GM15510 (cell line): ENCODE measurements around the gene RFESD.

ENCODE experiments used
- POLR2A ChIP-seq: IDR thresholded peaks from 3 replicates; pipeline ENCODE4 v1.6.1; 2011; ENCODE audit warnings: borderline replicate concordance; ENCODE audit not compliant: insufficient read length; ENCODE audit errors: extremely low read depth

RFESD gene

DNA sequence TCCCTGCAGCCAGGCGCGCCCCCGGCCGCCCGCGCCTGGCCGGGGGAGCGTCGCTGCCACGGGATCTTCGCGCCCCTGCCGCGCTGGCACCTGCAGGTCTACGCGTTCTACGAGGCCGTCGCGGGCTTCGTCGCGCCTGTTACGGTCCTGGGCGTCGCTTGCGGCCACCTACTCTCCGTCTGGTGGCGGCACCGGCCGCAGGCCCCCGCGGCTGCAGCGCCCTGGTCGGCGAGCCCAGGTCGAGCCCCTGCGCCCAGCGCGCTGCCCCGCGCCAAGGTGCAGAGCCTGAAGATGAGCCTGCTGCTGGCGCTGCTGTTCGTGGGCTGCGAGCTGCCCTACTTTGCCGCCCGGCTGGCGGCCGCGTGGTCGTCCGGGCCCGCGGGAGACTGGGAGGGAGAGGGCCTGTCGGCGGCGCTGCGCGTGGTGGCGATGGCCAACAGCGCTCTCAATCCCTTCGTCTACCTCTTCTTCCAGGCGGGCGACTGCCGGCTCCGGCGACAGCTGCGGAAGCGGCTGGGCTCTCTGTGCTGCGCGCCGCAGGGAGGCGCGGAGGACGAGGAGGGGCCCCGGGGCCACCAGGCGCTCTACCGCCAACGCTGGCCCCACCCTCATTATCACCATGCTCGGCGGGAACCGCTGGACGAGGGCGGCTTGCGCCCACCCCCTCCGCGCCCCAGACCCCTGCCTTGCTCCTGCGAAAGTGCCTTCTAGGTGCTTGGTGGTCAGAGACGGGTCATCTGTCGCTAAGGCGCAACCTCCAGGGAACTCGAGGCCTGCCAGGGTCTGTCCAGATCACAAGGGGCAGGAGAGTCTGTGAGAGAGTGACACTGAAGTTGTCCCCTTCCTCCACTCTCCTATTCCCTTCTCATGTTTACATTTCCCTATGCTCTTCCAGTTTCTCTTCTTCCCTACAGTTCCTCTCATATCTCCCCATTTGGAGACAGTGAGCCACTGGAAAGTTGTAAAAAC lies 25.4 kb upstream of the RFESD start:
- TF ChIP-seq POLR2A, result peak; percentile 18

DNA sequence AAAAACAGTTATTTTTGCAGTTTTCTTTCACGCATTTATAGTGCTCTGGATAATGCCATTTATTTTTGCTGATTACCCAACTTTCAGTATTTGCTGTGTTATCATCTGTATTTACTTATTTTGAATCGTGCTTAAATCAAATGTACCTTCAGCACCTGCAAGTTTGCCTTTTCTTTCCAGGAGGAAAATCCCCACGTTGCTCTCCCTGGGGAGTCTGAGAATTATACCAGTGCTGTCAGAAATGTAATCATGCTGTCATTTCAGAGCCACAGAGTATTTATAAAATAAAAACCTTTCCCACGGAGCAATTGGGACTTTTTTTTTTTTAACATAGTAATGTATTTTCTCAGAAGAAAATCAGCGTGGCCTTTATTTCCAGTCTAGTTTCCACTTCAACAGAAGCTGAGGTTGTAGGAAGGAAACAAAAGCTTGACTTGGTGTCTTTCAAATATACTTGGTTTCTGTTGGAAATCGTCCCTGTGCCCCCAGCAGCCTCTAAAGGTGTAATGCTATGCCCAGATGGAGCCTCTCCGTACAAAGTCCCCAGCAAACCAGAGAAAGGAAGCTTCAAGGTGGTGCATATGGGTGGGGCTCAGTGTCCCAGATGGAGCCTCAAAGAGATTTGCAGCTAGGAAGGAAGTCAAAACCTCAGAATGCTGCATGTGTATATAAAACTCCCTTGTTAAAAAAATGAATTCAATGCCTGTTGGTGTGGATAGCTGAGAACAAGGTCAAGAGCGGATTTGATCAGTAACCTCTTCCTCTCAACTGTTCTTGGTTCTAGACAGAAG lies 24.5 kb upstream of the RFESD start:
- no peak for TF ChIP-seq POLR2A

DNA sequence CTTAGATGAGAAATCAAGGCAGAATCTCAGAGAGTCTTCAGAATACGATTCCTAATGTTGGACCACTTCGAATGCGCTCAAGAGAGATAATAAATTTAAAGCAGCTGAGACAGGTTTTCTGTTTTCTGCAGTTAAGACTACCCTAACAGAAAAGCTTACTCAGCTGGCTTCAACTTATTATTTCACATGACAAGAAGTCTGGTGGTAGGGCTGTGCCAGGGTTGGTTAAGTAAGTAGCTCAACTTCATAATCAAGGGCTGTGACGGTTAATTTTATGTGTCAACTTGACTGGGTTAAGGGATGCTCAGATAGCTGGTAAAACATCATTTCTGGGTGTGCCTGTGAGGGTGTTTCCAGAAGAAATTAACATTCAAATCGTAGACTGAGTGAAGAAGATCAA lies 22.9 kb upstream of the RFESD start:
- no peak for TF ChIP-seq POLR2A

- TF ChIP-seq POLR2A, result no peak
Measured at GRCh38 chr5:95624368-95624767, 22.2 kb upstream of the RFESD start.

- TF ChIP-seq POLR2A, result no peak
Measured at GRCh38 chr5:95626701-95627100, 19.9 kb upstream of the RFESD start.

DNA sequence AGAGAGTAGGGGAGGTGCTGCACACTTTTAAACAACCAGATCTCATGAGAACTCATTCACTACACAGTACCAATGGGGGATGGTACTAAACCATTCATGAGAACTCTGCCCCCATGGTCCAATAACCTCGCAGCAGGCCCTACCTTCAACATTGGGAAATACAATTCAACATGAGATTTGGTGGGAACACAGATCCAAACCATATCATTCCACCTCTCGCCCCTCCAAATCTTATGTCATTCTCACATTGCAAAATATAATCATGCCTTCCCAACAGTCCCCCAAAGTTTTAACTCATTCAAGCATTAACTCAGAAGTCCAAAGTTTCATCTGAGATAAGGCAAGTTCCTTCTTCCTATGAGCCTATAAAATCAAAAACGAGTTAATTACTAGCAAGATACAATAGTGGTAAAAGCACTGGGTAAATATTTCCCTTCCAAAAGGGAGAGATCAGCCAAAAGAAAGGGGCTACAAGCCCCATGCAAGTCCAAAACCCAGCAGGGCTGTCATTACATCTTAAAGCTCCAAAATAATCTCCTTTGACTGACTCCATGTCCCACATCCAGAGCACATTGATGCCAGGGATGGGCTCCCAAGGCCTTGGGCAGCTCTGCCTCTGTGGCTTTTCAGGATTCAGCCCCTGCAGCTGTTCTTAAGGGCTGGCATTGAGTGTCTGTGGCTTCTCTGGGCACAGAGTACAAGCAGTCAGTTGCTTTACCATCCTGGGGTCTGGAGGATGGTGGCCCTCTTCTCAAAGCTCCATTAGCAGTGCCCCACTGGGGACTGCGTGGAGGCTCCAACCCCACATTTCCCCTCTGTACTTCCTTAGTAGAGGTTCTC lies 18.4 kb upstream of the RFESD start:
- no peak for TF ChIP-seq POLR2A

- TF ChIP-seq POLR2A, result no peak
Measured at GRCh38 chr5:95628933-95629332, 17.6 kb upstream of the RFESD start.

GRCh38 chr5:95630394-95630917 lies 16.1 kb upstream of the RFESD start:
- TF ChIP-seq POLR2A, result no peak

GRCh38 chr5:95631255-95631958 lies 15.2 kb upstream of the RFESD start:
- no peak for TF ChIP-seq POLR2A

DNA sequence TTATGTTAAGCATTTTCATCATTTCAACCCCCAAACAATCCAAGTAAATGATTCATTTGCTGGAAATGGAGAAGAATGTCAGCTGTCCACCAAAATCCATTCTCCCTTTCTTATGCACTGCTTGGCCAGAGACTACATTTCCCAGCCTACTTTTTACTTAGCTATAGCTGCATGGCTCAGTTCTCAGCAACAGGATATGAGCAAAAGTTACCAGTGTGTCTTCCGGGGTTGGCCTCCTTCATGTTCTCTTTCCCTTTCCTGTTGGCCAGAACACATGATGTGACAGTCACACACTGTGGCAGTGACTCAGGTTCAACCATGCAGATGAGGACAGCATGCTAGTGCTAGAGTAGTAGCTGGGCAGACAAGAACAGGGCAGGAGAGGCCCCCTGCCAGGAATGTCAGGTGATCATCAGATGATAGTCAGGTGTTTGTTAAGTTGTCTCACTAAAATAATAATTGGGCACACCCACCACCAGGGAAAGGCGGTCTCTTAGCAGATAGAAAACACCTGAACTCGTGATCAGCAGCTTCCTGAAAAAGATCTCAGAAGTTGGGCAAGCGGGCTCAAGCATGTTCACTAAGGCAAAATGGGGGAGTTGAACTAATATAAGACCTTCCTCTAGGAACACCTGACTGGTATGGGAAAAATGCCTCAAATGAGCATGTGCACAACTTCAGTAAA lies 14.4 kb upstream of the RFESD start:
- TF ChIP-seq POLR2A, result no peak

DNA sequence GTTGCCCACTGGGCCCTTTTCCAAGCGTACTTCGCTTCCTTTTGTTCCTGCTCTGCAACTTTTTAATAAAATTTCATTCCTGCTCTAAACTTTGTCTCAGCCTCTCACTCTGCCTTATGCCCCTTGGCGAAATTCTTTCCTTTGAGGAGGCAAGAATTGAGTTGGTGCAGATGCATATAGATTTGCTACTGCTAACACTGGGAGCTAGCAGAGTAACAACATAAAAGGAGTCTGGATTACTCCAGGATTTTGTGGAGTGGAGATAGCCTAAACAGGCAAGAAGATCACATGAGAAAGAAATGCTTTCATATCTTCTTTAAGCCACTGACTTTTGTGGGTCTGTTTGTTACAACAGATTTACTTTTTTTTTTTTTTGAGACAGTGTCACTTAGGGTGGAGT lies 12.9 kb upstream of the RFESD start:
- TF ChIP-seq POLR2A, result no peak

GRCh38 chr5:95634081-95634480 lies 12.5 kb upstream of the RFESD start:
- TF ChIP-seq POLR2A, result no peak

GRCh38 chr5:95638632-95639031 lies 7.9 kb upstream of the RFESD start:
- no peak for TF ChIP-seq POLR2A
